GM12878 (cell line): Measurements from ENCODE around the gene FMNL2. TPM values are rescaled to one million over a fixed set of nuclear protein-coding genes. Genes with fewer than 3 reads are reported as not detected.

Experiments
- ATAC-seq: fragments of 200-7000 bp; cut with Tn5 transposase; 3 replicates; pipeline ENCODE4 v1.9.1; 2020; ENCODE audit warnings: mild to moderate bottlenecking, moderate library complexity
- BruUV-seq: library from RNA; stranded (reverse); fragments of 400-500 nt; replicated peaks from 2 replicates; lab custom pipeline; 2021; lab: Mats Ljungman, UMichigan
- CTCF ChIA-PET: fragments of 300-600 bp; sonication (Branson Sonifier 250); formaldehyde crosslinking; extraction: SDS; loops from one replicate; lab custom pipeline; 2021; ENCODE audit warnings: inconsistent platforms; lab: Yijun Ruan, JAX
- POLR2A ChIA-PET: fragments of 350-600 bp; formaldehyde crosslinking; extraction: SDS; loops from one replicate; lab custom pipeline; 2021; ENCODE audit warnings: inconsistent platforms; lab: Charles Lee
- RAD21 ChIA-PET: fragments of 300-600 bp; sonication (Branson Sonifier 250); formaldehyde crosslinking; loops from one replicate; lab custom pipeline; 2023; ENCODE audit warnings: antibody characterized with exemption; ENCODE audit not compliant: unreplicated experiment; lab: Charles Lee
- SMC1A ChIA-PET: fragments of 300-600 bp; sonication (Branson Sonifier 250); formaldehyde crosslinking; loops from one replicate; lab custom pipeline; 2023; ENCODE audit not compliant: unreplicated experiment, uncharacterized antibody; lab: Charles Lee
- DNase-seq: peaks from one replicate; pipeline ENCODE4 v3.0.0-alpha.2; 2011; ENCODE audit warnings: low read depth, low spot score
- FAIRE-seq: peaks from 3 replicates; lab custom pipeline; 2011; peaks lifted over from hg19 to GRCh38; lab: Jason Lieb, UNC
- H2AFZ ChIP-seq: 2 replicates; pipeline ENCODE4 v1.6.0; 2011; ENCODE audit warnings: low read depth, low read length, control low read depth; ENCODE audit not compliant: control insufficient read depth
- H3K27ac ChIP-seq: 2 replicates; pipeline ENCODE4 v1.5.1; 2011; ENCODE audit warnings: control low read depth; ENCODE audit not compliant: control insufficient read depth, insufficient read depth
- H3K27me3 ChIP-seq, 2 experiments: replicated peaks in 1 of 2; 2 replicates each; pipeline versions ENCODE4 v1.6.0 to v1.6.1; 2011; ENCODE audit warnings: low read length in 1 of 2; ENCODE audit not compliant: control insufficient read depth in 2 of 2, insufficient read depth in 2 of 2
- H3K36me3 ChIP-seq, 2 experiments: 2 replicates each; pipeline ENCODE4 v1.5.1; 2011; ENCODE audit warnings: low read length in 1 of 2; ENCODE audit not compliant: control insufficient read depth in 2 of 2, insufficient read depth in 2 of 2
- H3K4me1 ChIP-seq: 2 replicates; pipeline ENCODE4 v1.6.1; 2011; ENCODE audit warnings: mild to moderate bottlenecking, low read length, moderate library complexity, mixed read lengths; ENCODE audit not compliant: control insufficient read depth, insufficient read depth
- H3K4me2 ChIP-seq: 2 replicates; pipeline ENCODE4 v1.6.0; 2011; ENCODE audit warnings: control low read depth; ENCODE audit not compliant: control insufficient read depth, insufficient read depth
- H3K4me3 ChIP-seq: fragments of 200-600 bp; sonication (generic); 2 replicates; pipeline ENCODE4 v1.5.1; 2016
- H3K79me2 ChIP-seq: 2 replicates; pipeline ENCODE4 v1.6.0; 2011; ENCODE audit warnings: low read length; ENCODE audit not compliant: control insufficient read depth, insufficient read depth
- H3K9ac ChIP-seq: 2 replicates; pipeline ENCODE4 v1.8.0; 2011; ENCODE audit warnings: low read length, control low read depth, mixed read lengths; ENCODE audit not compliant: control insufficient read depth, insufficient read depth
- H3K9me3 ChIP-seq: replicated peaks from 3 replicates; pipeline ENCODE4 v1.5.1; 2011; ENCODE audit warnings: mild to moderate bottlenecking, low read length; ENCODE audit not compliant: control insufficient read depth, insufficient read depth
- H4K20me1 ChIP-seq: 2 replicates; pipeline ENCODE4 v1.6.0; 2011; ENCODE audit not compliant: control insufficient read depth, insufficient read depth
- BACH1 ChIP-seq: fragments of 450-650 bp; IDR thresholded peaks from 2 replicates; pipeline ENCODE4 v1.6.1; 2017; ENCODE audit warnings: mild to moderate bottlenecking, borderline replicate concordance
- EED ChIP-seq: sonication (generic); IDR thresholded peaks from 2 replicates; pipeline ENCODE4 v1.6.1; 2016; ENCODE audit warnings: antibody characterized with exemption, low read depth
- IKZF2 ChIP-seq, 2 experiments: fragments of 450-650 bp; IDR thresholded peaks; 2 replicates each; pipeline ENCODE4 v1.6.1; 2017; ENCODE audit warnings: mild to moderate bottlenecking in 2 of 2, moderate library complexity in 2 of 2
- JUND ChIP-seq: IDR thresholded peaks from 2 replicates; pipeline ENCODE4 v1.6.1; 2012; ENCODE audit warnings: low read depth, mild to moderate bottlenecking, low read length, improper control_type of control experiment, moderate library complexity
- KAT2A ChIP-seq: conservative IDR thresholded peaks from 2 replicates; pipeline ENCODE4 v1.6.1; 2011; ENCODE audit warnings: low read depth, low read length; ENCODE audit not compliant: control insufficient read depth
- LARP7 ChIP-seq: fragments of 450-650 bp; IDR thresholded peaks from 2 replicates; pipeline ENCODE4 v1.6.1; 2017; ENCODE audit warnings: mild to moderate bottlenecking
- POLR2AphosphoS2 ChIP-seq: IDR thresholded peaks from 2 replicates; pipeline ENCODE4 v1.6.1; 2011; ENCODE audit warnings: low read depth, mild to moderate bottlenecking, low read length, improper control_type of control experiment, moderate library complexity
- SIN3A ChIP-seq: IDR thresholded peaks from 2 replicates; pipeline ENCODE4 v1.6.1; 2012; ENCODE audit warnings: low read depth, low read length, improper control_type of control experiment
- SREBF2 ChIP-seq: IDR thresholded peaks from 2 replicates; pipeline ENCODE4 v1.6.1; 2012; ENCODE audit warnings: mild to moderate bottlenecking, low read length
- TAF1 ChIP-seq: IDR thresholded peaks from 2 replicates; pipeline ENCODE4 v1.6.1; 2011; ENCODE audit warnings: mild to moderate bottlenecking, low read depth, low read length, borderline replicate concordance
- WGBS: methylation state at CpG from one replicate; pipeline ENCODE4 v1.1.6; 2016; ENCODE audit warnings: low lambda C conversion rate; ENCODE audit not compliant: insufficient replicate concordance, insufficient coverage; ENCODE audit errors: missing lambda C conversion rate; 5-methylcytosine and 5-hydroxymethylcytosine counted together
- in situ Hi-C: fragments of 300-500 bp; cut with MboI; formaldehyde crosslinking; loops from 9 replicates; pipeline ENCODE4 v1.14.3; 2018; ENCODE audit warnings: mixed read lengths
- intact Hi-C: fragments of 100-400 bp; cut with micrococcal nuclease; formaldehyde crosslinking; loops from one replicate; pipeline ENCODE4 v1.14.2; 2022; ENCODE audit not compliant: unreplicated experiment
- polyA plus RNA-seq, 11 experiments: library from polyadenylated mRNA; depleted of rRNA in 4 of 11; unstranded in 6 of 11; stranded (reverse) in 5 of 11; fragments of >200 nt; fragmentation: Nextera tagmentation in 4 of 11; fragmentation: Illumina TruSeq in 1 of 11; extraction: Ambion mirVana in 4 of 11; extraction: Trizol in 1 of 11; gene quantifications; 1 replicate in 1 of 11; 2 replicates in 10 of 11; pipeline versions ENCODE4 v1.2.1 to v1.2.3, GENCODE V29; 2011 to 2016; ENCODE audit warnings: inconsistent platforms in 2 of 11, missing spikeins in 2 of 11, low read depth in 1 of 11
- total RNA-seq, 4 experiments: library from RNA; depleted of rRNA in 3 of 4; stranded (reverse); fragments of >200 nt in 3 of 4; fragmentation: Illumina TruSeq in 1 of 4; extraction: Trizol in 1 of 4; gene quantifications; 2 replicates each; pipeline versions ENCODE4 v1.2.1 to v1.2.3, GENCODE V29; 2013 to 2021
- TF ChIP-seq, protein P1 (sequence below): IDR thresholded peaks from 2 replicates; pipeline ENCODE4 v1.6.1; 2011; ENCODE audit warnings: low read depth, low read length, improper control_type of control experiment, borderline replicate concordance
- TF ChIP-seq, protein P2 (sequence below): fragments of 450-650 bp; IDR thresholded peaks from 2 replicates; pipeline ENCODE4 v1.6.1; 2018; ENCODE audit warnings: borderline replicate concordance, mild to moderate bottlenecking; ENCODE audit not compliant: partially characterized antibody
- TF ChIP-seq, protein P3 (sequence below): IDR thresholded peaks from 2 replicates; pipeline ENCODE4 v1.6.1; 2011; ENCODE audit warnings: borderline replicate concordance, low read depth, mild to moderate bottlenecking, moderate library complexity, low read length; ENCODE audit not compliant: insufficient read depth, poor library complexity, severe bottlenecking
- TF ChIP-seq, protein P4 (sequence below): fragments of 450-650 bp; IDR thresholded peaks from 2 replicates; pipeline ENCODE4 v1.6.1; 2017; ENCODE audit warnings: mild to moderate bottlenecking, moderate library complexity

The FMNL2 gene
- total and polyA plus RNA-seq, 10 of the 15 experiments (the other 5 are each of a cell fraction or from before 2014, with no cell fraction given) = 0.13 to 9.9 (median 0.35) TPM

DNA sequence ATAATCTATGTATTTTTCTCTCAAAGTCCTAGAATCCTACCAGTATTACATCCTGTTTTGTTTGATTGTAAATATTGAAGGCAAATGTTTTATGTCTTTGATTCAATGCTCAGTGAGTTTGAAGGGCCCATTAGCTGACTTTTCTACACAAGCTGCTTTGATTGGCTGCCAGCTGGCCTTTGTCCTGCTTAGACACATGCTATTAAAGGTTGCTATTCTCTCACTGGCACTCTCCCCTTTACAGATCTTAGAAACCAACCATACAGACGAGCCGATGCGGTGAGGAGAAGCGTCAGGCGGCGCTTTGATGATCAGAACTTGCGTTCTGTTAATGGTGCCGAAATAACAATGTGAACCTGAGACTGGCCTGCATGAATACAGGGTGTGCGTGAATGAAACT, 312.6 kb downstream of the FMNL2 start:
- ChIA-PET SMC1A (interaction anchor here (0.6 to 2.9 kb wide), 11 partner anchors 9 to 848 kb away, joined by 3 to 18 read pairs (median 4); partner anchors contain the start of gene STAM2), RAD21 (interaction anchor here (1.9 kb wide), 1 partner anchor 12 kb away, joined by 5 read pairs; no protein-coding TSS in a partner anchor), POLR2A (interaction anchor here (0.8 kb wide), 1 partner anchor 9 kb away, joined by 3 read pairs; no protein-coding TSS in a partner anchor), CTCF (interaction anchor here (0.6 to 4.0 kb wide), 9 partner anchors 12 to 611 kb away, joined by 3 to 33 read pairs (median 4); partner anchors contain the start of gene STAM2)
- H3K4me1 ChIP-seq = no peaks in the 10 kb centered on the region
- no peaks in the 10 kb centered on the region for H3K9me3 ChIP-seq
- intact Hi-C loops = no loop called here
- H3K9ac ChIP-seq = no peak overlapping the region
- H2AFZ ChIP-seq = no peak overlapping the region
- H3K79me2 ChIP-seq = no peaks in the 10 kb centered on the region
- no peaks in the 10 kb centered on the region for H3K27me3 ChIP-seq
- in situ Hi-C loops = no loop called here
- no peak overlapping the region for H3K27ac ChIP-seq
- no peaks in the 10 kb centered on the region for H4K20me1 ChIP-seq
- WGBS = 92% methylated on average over 9 of the region's 9 CpGs
- H3K4me2 ChIP-seq = no peak overlapping the region
- H3K4me3 ChIP-seq = no peak overlapping the region
- TF ChIP-seq SREBF2 (no peak), EED (no peak), IKZF2 (IDR thresholded peaks at IDR 0.05) (no peak), TAF1 (no peak), SIN3A (no peak), JUND (no peak), KAT2A (no peak), POLR2AphosphoS2 (no peak), BACH1 (no peak), LARP7 (no peak)
- TF ChIP-seq, protein P1, sequence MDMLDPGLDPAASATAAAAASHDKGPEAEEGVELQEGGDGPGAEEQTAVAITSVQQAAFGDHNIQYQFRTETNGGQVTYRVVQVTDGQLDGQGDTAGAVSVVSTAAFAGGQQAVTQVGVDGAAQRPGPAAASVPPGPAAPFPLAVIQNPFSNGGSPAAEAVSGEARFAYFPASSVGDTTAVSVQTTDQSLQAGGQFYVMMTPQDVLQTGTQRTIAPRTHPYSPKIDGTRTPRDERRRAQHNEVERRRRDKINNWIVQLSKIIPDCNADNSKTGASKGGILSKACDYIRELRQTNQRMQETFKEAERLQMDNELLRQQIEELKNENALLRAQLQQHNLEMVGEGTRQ = no peak
- TF ChIP-seq, protein P2, sequence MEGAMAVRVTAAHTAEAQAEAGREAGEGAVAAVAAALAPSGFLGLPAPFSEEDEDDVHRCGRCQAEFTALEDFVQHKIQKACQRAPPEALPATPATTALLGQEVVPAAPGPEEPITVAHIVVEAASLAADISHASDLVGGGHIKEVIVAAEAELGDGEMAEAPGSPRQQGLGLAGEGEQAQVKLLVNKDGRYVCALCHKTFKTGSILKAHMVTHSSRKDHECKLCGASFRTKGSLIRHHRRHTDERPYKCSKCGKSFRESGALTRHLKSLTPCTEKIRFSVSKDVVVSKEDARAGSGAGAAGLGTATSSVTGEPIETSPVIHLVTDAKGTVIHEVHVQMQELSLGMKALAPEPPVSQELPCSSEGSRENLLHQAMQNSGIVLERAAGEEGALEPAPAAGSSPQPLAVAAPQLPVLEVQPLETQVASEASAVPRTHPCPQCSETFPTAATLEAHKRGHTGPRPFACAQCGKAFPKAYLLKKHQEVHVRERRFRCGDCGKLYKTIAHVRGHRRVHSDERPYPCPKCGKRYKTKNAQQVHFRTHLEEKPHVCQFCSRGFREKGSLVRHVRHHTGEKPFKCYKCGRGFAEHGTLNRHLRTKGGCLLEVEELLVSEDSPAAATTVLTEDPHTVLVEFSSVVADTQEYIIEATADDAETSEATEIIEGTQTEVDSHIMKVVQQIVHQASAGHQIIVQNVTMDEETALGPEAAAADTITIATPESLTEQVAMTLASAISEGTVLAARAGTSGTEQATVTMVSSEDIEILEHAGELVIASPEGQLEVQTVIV = no peak
- TF ChIP-seq, protein P3, sequence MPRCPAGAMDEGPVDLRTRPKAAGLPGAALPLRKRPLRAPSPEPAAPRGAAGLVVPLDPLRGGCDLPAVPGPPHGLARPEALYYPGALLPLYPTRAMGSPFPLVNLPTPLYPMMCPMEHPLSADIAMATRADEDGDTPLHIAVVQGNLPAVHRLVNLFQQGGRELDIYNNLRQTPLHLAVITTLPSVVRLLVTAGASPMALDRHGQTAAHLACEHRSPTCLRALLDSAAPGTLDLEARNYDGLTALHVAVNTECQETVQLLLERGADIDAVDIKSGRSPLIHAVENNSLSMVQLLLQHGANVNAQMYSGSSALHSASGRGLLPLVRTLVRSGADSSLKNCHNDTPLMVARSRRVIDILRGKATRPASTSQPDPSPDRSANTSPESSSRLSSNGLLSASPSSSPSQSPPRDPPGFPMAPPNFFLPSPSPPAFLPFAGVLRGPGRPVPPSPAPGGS = no peak
- TF ChIP-seq, protein P4, sequence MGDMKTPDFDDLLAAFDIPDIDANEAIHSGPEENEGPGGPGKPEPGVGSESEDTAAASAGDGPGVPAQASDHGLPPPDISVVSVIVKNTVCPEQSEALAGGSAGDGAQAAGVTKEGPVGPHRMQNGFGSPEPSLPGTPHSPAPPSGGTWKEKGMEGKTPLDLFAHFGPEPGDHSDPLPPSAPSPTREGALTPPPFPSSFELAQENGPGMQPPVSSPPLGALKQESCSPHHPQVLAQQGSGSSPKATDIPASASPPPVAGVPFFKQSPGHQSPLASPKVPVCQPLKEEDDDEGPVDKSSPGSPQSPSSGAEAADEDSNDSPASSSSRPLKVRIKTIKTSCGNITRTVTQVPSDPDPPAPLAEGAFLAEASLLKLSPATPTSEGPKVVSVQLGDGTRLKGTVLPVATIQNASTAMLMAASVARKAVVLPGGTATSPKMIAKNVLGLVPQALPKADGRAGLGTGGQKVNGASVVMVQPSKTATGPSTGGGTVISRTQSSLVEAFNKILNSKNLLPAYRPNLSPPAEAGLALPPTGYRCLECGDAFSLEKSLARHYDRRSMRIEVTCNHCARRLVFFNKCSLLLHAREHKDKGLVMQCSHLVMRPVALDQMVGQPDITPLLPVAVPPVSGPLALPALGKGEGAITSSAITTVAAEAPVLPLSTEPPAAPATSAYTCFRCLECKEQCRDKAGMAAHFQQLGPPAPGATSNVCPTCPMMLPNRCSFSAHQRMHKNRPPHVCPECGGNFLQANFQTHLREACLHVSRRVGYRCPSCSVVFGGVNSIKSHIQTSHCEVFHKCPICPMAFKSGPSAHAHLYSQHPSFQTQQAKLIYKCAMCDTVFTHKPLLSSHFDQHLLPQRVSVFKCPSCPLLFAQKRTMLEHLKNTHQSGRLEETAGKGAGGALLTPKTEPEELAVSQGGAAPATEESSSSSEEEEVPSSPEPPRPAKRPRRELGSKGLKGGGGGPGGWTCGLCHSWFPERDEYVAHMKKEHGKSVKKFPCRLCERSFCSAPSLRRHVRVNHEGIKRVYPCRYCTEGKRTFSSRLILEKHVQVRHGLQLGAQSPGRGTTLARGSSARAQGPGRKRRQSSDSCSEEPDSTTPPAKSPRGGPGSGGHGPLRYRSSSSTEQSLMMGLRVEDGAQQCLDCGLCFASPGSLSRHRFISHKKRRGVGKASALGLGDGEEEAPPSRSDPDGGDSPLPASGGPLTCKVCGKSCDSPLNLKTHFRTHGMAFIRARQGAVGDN = no peak
- no TSS peak for BruUV-seq
- ATAC-seq = no peak
- no peak for FAIRE-seq
- peaks cover 0 to 8% of the 10 kb centered on the region in 2 experiments; a peak in 2 of 4 replicates for H3K36me3 ChIP-seq
- no peak for DNase-seq
